Naive thymus-derived CD4-positive, alpha-beta T cell (primary cell): ENCODE data around the gene RIT2. TPM values are rescaled to one million over a fixed set of nuclear protein-coding genes. Genes with fewer than 3 reads are reported as not detected.
"Not testable (repeated sequence)": the region's sequence is repeated elsewhere in the genome, so short reads cannot be mapped to it uniquely, and the experiment has no call there.

Experiments
- ATAC-seq: fragments of 150-1000 bp; cut with Tn5 transposase; 2 replicates; pipeline ENCODE4 v1.10.0; 2021; ENCODE audit warnings: mild to moderate bottlenecking, moderate library complexity
- CTCF ChIA-PET: fragments of 350-600 bp; sonication (Branson Sonifier 250); formaldehyde crosslinking; loops from one replicate; lab custom pipeline; 2021; ENCODE audit warnings: antibody characterized with exemption; lab: Charles Lee
- POLR2A ChIA-PET: fragments of 350-600 bp; sonication (Branson Sonifier 250); formaldehyde crosslinking; loops from one replicate; lab custom pipeline; 2021; ENCODE audit warnings: antibody characterized with exemption, inconsistent platforms; lab: Charles Lee
- DNase-seq, 9 donors: peaks; one replicate each; pipeline versions ENCODE4 v3.0.0 to v3.0.0-alpha.2; 2020 to 2022; ENCODE audit warnings: mixed read lengths in 1 of 9
- H3K27ac ChIP-seq: one replicate; pipeline ENCODE4 v1.7.0; 2013; ENCODE audit warnings: mild to moderate bottlenecking, low read depth, low read length, moderate library complexity
- H3K27me3 ChIP-seq, 2 donors: one replicate each; pipeline ENCODE4 v1.7.0; 2013; ENCODE audit warnings: low read length in 2 of 2, mild to moderate bottlenecking in 2 of 2, moderate library complexity in 2 of 2; ENCODE audit not compliant: control insufficient read depth in 2 of 2, insufficient read depth in 2 of 2
- H3K36me3 ChIP-seq, 3 experiments: 1 replicate in 2 of 3; 2 replicates in 1 of 3; pipeline ENCODE4 v1.7.0; 2013; ENCODE audit warnings: low read length in 3 of 3, mild to moderate bottlenecking in 3 of 3, moderate library complexity in 1 of 3; ENCODE audit not compliant: insufficient read depth in 3 of 3, control insufficient read depth in 2 of 3
- H3K4me1 ChIP-seq, 2 donors: one replicate each; pipeline ENCODE4 v1.7.0; 2013; ENCODE audit warnings: low read length in 2 of 2, mild to moderate bottlenecking in 2 of 2, moderate library complexity in 1 of 2; ENCODE audit not compliant: control insufficient read depth in 2 of 2, insufficient read depth in 2 of 2
- H3K4me3 ChIP-seq: 2 replicates; pipeline ENCODE4 v1.7.0; 2013; ENCODE audit warnings: mild to moderate bottlenecking, low read length
- H3K9me3 ChIP-seq, 3 experiments: 1 replicate in 2 of 3; 2 replicates in 1 of 3; pipeline ENCODE4 v1.7.0; 2013; ENCODE audit warnings: low read length in 3 of 3; ENCODE audit not compliant: control insufficient read depth in 2 of 3
- H3K27ac Mint-ChIP-seq, 9 donors: one replicate each; pipeline ENCODE4 v1.8.0; 2020 to 2022; ENCODE audit warnings: mixed read lengths in 9 of 9, mild to moderate bottlenecking in 8 of 9, moderate library complexity in 5 of 9, inconsistent platforms in 2 of 9
- H3K27me3 Mint-ChIP-seq, 5 donors: one replicate each; pipeline ENCODE4 v1.8.0; 2021 to 2022; ENCODE audit warnings: mixed read lengths in 5 of 5, mild to moderate bottlenecking in 1 of 5
- H3K36me3 Mint-ChIP-seq, 5 donors: one replicate each; pipeline ENCODE4 v1.8.0; 2020 to 2022; ENCODE audit warnings: mixed read lengths in 5 of 5, mild to moderate bottlenecking in 3 of 5, inconsistent platforms in 1 of 5
- H3K4me1 Mint-ChIP-seq, 7 donors: one replicate each; pipeline ENCODE4 v1.8.0; 2020 to 2022; ENCODE audit warnings: mixed read lengths in 7 of 7, mild to moderate bottlenecking in 3 of 7, inconsistent platforms in 1 of 7
- H3K4me3 Mint-ChIP-seq, 10 donors: one replicate each; pipeline ENCODE4 v1.8.0; 2020 to 2022; ENCODE audit warnings: mild to moderate bottlenecking in 10 of 10, mixed read lengths in 10 of 10, moderate library complexity in 6 of 10, inconsistent platforms in 2 of 10
- H3K9me3 Mint-ChIP-seq, 11 donors: one replicate each; pipeline ENCODE4 v1.8.0; 2020 to 2022; ENCODE audit warnings: mixed read lengths in 11 of 11, mild to moderate bottlenecking in 4 of 11, inconsistent platforms in 1 of 11, moderate library complexity in 1 of 11
- intact Hi-C, 2 donors: fragments of 100-400 bp; cut with micrococcal nuclease; formaldehyde crosslinking; loops; one replicate each; pipeline ENCODE4 v1.15.1; 2023
- polyA plus RNA-seq, 2 donors: library from polyadenylated mRNA; unstranded; fragments of 300-500 nt; fragmentation: Illumina TruSeq; gene quantifications; one replicate each; pipeline ENCODE4 v1.2.3, GENCODE V29; 2021
- total RNA-seq, 6 experiments: library from RNA in 5 of 6; stranded (reverse) in 5 of 6; gene quantifications; 1 replicate in 5 of 6; 2 replicates in 1 of 6; pipeline ENCODE4 v1.2.3 and lab custom pipeline; 2021 to 2026

Gene RIT2
- total and polyA plus RNA-seq, 7 experiments from 2014 or later: not detected

DNA sequence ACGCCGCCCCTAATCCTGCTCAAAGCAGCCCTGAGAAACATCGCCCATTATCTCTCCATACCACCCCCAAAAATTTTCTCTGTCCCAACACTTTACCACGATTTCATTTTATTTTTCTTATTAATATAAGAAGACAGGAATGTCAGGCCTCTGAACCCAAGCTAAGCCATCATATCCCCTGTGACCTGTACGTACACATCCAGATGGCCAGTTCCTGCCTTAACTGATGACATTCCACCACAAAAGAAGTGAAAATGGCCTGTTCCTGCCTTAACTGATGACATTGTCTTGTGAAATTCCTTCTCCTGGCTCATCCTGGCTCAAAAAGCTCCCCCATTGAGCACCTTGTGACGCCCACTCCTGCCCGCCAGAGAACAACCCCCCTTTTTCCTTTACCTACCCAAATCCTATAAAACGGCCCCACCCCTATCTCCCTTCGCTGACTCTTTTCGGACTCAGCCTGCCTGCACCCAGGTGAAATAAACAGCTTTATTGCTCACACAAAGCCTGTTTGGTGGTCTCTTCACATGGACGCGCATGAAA, 373.6 kb downstream of the RIT2 start:
- H3K27me3 ChIP-seq, ATAC-seq, H3K36me3 ChIP-seq, H3K27me3 Mint-ChIP-seq, H3K4me3 Mint-ChIP-seq, intact Hi-C loops, H3K4me3 ChIP-seq, POLR2A ChIA-PET, H3K9me3 ChIP-seq, H3K36me3 Mint-ChIP-seq, H3K27ac ChIP-seq, H3K4me1 ChIP-seq, H3K4me1 Mint-ChIP-seq, H3K27ac Mint-ChIP-seq, DNase-seq, CTCF ChIA-PET: not testable (repeated sequence)
- peaks cover 0 to 18% (median 4%) of the 10 kb centered on the region in 11 donors for H3K9me3 Mint-ChIP-seq

- CTCF ChIA-PET, ATAC-seq, POLR2A ChIA-PET: not testable (repeated sequence)
Measured at GRCh38 chr18:42741299-42741698, 374.2 kb downstream of the RIT2 start.

DNA sequence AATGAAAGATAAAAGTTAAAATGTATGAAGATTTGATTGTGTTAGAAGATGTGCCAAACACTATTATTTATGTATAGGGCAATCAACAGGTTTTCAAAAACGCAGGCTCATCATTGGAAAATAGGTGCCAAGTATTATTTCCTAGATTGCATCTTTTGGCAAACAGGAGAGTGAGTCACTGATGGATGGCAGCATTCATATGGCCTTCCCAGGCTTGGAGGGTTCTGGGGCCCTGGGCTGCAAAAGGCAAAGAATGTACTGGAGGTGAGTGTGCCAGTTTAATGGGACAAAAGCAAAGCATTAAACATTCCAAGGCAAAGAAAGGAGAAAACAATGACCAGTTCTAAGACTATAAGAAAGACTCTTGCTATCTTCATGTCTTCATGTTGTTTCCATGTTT, 379.4 kb downstream of the RIT2 start:
- Mint-ChIP-seq H3K9me3 (peaks cover 0 to 12% (median 5%) of the 10 kb centered on the region in 11 donors), H3K4me3 (no peak overlapping the region), H3K27me3 (no peaks in the 10 kb centered on the region), H3K4me1 (no peaks in the 10 kb centered on the region), H3K36me3 (no peaks in the 10 kb centered on the region), H3K27ac (no peak overlapping the region)
- POLR2A ChIA-PET: no interaction called here
- H3K27me3 ChIP-seq: no peaks in the 10 kb centered on the region
- DNase-seq (no peak), ATAC-seq (no peak)
- CTCF ChIA-PET: no interaction called here
- no peaks in the 10 kb centered on the region for H3K4me1 ChIP-seq
- H3K27ac ChIP-seq: no peak overlapping the region
- H3K36me3 ChIP-seq: no peaks in the 10 kb centered on the region
- intact Hi-C loops: no loop called here
- H3K9me3 ChIP-seq: no peaks in the 10 kb centered on the region
- H3K4me3 ChIP-seq: no peak overlapping the region

More at GRCh38 chr18:42741299-42741698, 374.2 kb downstream of the RIT2 start:
- H3K36me3 ChIP-seq, H3K4me3 ChIP-seq, H3K9me3 ChIP-seq, H3K36me3 Mint-ChIP-seq, H3K27ac Mint-ChIP-seq, H3K4me3 Mint-ChIP-seq, H3K4me1 Mint-ChIP-seq, H3K27ac ChIP-seq, DNase-seq, H3K4me1 ChIP-seq, H3K27me3 ChIP-seq, H3K27me3 Mint-ChIP-seq, intact Hi-C loops: not testable (repeated sequence)
- peaks cover 0 to 18% (median 4%) of the 10 kb centered on the region in 11 donors for H3K9me3 Mint-ChIP-seq

- ATAC-seq: no peak
- no peaks in the 10 kb centered on the region for H3K27me3 ChIP-seq
- CTCF ChIA-PET: no interaction called here
- intact Hi-C loops: no loop called here
- H3K4me3 Mint-ChIP-seq: no peak overlapping the region
- H3K36me3 Mint-ChIP-seq: no peaks in the 10 kb centered on the region
- no peaks in the 10 kb centered on the region for H3K9me3 ChIP-seq
- H3K4me3 ChIP-seq: no peak overlapping the region
- no peaks in the 10 kb centered on the region for H3K36me3 ChIP-seq
- no peak overlapping the region for H3K27ac ChIP-seq
- no peak for DNase-seq
- no peaks in the 10 kb centered on the region for H3K27me3 Mint-ChIP-seq
- POLR2A ChIA-PET: no interaction called here
- peaks cover 0 to 16% (median 8%) of the 10 kb centered on the region in 11 donors for H3K9me3 Mint-ChIP-seq
- no peak overlapping the region for H3K27ac Mint-ChIP-seq
- no peaks in the 10 kb centered on the region for H3K4me1 ChIP-seq
- no peaks in the 10 kb centered on the region for H3K4me1 Mint-ChIP-seq
Measured at GRCh38 chr18:42734520-42734919, 381.0 kb downstream of the RIT2 start.

- Histone ChIP-seq H3K27ac (no peak overlapping the region), H3K4me3 (no peak overlapping the region), H3K9me3 (no peaks in the 10 kb centered on the region), H3K36me3 (no peaks in the 10 kb centered on the region), H3K27me3 (no peaks in the 10 kb centered on the region), H3K4me1 (no peaks in the 10 kb centered on the region)
- H3K36me3 Mint-ChIP-seq: no peaks in the 10 kb centered on the region
- H3K27ac Mint-ChIP-seq: no peak overlapping the region
- DNase-seq (no peak), ATAC-seq (no peak)
- ChIA-PET POLR2A (no interaction called here), CTCF (no interaction called here)
- intact Hi-C loops: no loop called here
- H3K9me3 Mint-ChIP-seq: peaks cover 0 to 19% (median 3%) of the 10 kb centered on the region in 11 donors
- H3K4me3 Mint-ChIP-seq: no peak overlapping the region
- no peaks in the 10 kb centered on the region for H3K27me3 Mint-ChIP-seq
- no peaks in the 10 kb centered on the region for H3K4me1 Mint-ChIP-seq
Measured at GRCh38 chr18:42730272-42730671, 385.2 kb downstream of the RIT2 start.

DNA sequence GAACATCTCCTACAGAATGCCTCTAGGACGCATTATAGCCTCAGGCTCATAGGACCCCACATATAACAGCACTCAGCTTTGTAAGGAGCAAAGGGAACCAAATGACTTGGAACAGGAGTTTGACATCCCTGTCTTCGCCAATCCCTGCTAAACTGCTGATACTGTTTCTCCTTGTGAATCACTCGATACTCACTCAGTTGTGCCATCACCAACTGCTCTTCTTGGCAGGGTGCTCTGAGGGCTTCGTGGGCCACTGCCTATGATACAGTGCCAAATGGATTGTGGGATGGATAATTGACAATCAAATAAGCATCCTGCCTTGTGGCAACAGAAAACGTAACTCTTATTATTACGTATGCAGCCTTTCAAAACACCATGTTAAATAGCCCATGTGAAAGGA, 396.3 kb downstream of the RIT2 start:
- ATAC-seq (no peak), DNase-seq (no peak)
- CTCF ChIA-PET: no interaction called here

GRCh38 chr18:42712065-42712464, 403.4 kb downstream of the RIT2 start:
- no peak overlapping the region for H3K27ac Mint-ChIP-seq
- ChIA-PET POLR2A (no interaction called here), CTCF (no interaction called here)
- ATAC-seq (no peak), DNase-seq (no peak)
- intact Hi-C loops: no loop called here
- no peaks in the 10 kb centered on the region for H3K36me3 Mint-ChIP-seq
- no peaks in the 10 kb centered on the region for H3K27me3 Mint-ChIP-seq
- Histone ChIP-seq H3K27me3 (no peaks in the 10 kb centered on the region), H3K9me3 (no peaks in the 10 kb centered on the region), H3K4me3 (no peak overlapping the region), H3K36me3 (no peaks in the 10 kb centered on the region), H3K4me1 (no peaks in the 10 kb centered on the region), H3K27ac (no peak overlapping the region)
- no peak overlapping the region for H3K4me3 Mint-ChIP-seq
- peaks cover 0 to 9% (median 0%) of the 10 kb centered on the region in 11 donors for H3K9me3 Mint-ChIP-seq
- H3K4me1 Mint-ChIP-seq: no peaks in the 10 kb centered on the region

More for the DNA sequence above, 396.3 kb downstream of the RIT2 start:
- Histone ChIP-seq H3K36me3 (no peaks in the 10 kb centered on the region), H3K27me3 (no peaks in the 10 kb centered on the region), H3K4me3 (no peak overlapping the region), H3K4me1 (no peaks in the 10 kb centered on the region), H3K9me3 (no peaks in the 10 kb centered on the region), H3K27ac (no peak overlapping the region)
- no peak overlapping the region for H3K27ac Mint-ChIP-seq
- no peaks in the 10 kb centered on the region for H3K36me3 Mint-ChIP-seq
- H3K9me3 Mint-ChIP-seq: peaks cover 0 to 22% (median 5%) of the 10 kb centered on the region in 11 donors
- no peaks in the 10 kb centered on the region for H3K4me1 Mint-ChIP-seq
- H3K4me3 Mint-ChIP-seq: no peak overlapping the region
- POLR2A ChIA-PET: no interaction called here
- no peaks in the 10 kb centered on the region for H3K27me3 Mint-ChIP-seq
- intact Hi-C loops: no loop called here
